ENCODE measurements around the gene SRSF3.
"Not testable (repeated sequence)": the region's sequence is repeated elsewhere in the genome, so short reads cannot be mapped to it uniquely, and the experiment has no call there.

The SRSF3 gene

DNA sequence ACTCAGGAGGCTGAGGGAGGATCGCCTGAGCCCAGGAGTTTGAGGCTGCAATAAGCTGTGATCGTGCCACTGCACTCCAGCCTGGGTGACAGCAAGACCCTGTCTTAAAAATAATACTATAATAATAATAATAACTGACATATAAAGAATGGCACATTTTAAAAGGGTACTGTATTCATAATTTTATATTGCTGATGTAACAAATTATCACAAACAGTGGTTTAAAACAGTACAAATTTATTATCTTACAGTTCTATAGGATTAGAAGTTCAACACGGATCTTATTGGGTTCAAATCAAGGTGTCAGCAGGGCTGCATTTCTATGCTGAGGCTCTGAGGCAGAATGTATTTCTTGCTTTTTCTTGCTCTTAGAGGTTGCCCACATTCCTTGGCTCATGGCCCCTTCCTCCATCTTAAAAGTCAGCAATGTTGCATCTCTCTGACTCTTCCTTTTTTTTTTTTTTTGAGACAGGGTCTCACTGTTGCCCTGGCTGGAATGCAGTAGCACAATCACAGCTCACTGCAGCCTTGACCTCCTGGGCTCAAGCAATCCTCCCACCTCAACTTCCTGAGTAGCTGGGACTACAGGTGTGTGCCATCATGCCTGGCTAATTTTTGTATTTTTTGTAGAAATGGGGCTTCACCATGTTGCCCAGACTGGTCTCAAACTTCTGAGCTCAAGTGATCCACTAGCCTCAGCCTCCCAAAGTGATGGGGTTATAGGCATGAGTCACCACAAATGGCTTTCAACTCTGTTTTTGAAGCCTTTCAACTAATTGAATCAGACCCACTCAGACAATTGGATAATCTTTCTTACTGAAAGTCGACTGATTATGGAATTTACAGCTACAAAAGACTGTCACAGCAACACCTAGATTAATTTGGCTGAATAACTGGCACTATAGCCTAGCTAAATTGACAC, 22.8 kb upstream of the SRSF3 start:
- no peaks in the 10 kb centered on the region for H3K36me3 ChIP-seq (replicated peaks)
- H3K4me3 ChIP-seq (ENCODE audit: low read depth, low read length) = no peak overlapping the region
- in situ Hi-C loops (cut with HindIII; ENCODE audit: low pct_ligation_motif_present, low sequenced_read_pairs) = no loop called here
- no peak overlapping the region for H3K27ac ChIP-seq
- no peak for DNase-seq
- TF ChIP-seq, protein P1, sequence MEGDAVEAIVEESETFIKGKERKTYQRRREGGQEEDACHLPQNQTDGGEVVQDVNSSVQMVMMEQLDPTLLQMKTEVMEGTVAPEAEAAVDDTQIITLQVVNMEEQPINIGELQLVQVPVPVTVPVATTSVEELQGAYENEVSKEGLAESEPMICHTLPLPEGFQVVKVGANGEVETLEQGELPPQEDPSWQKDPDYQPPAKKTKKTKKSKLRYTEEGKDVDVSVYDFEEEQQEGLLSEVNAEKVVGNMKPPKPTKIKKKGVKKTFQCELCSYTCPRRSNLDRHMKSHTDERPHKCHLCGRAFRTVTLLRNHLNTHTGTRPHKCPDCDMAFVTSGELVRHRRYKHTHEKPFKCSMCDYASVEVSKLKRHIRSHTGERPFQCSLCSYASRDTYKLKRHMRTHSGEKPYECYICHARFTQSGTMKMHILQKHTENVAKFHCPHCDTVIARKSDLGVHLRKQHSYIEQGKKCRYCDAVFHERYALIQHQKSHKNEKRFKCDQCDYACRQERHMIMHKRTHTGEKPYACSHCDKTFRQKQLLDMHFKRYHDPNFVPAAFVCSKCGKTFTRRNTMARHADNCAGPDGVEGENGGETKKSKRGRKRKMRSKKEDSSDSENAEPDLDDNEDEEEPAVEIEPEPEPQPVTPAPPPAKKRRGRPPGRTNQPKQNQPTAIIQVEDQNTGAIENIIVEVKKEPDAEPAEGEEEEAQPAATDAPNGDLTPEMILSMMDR (IDR thresholded peaks at IDR 0.05; ENCODE audit: low read depth, low read length, missing control alignments) = no peak
- H3K27me3 ChIP-seq (replicated peaks) = no peaks in the 10 kb centered on the region

DNA sequence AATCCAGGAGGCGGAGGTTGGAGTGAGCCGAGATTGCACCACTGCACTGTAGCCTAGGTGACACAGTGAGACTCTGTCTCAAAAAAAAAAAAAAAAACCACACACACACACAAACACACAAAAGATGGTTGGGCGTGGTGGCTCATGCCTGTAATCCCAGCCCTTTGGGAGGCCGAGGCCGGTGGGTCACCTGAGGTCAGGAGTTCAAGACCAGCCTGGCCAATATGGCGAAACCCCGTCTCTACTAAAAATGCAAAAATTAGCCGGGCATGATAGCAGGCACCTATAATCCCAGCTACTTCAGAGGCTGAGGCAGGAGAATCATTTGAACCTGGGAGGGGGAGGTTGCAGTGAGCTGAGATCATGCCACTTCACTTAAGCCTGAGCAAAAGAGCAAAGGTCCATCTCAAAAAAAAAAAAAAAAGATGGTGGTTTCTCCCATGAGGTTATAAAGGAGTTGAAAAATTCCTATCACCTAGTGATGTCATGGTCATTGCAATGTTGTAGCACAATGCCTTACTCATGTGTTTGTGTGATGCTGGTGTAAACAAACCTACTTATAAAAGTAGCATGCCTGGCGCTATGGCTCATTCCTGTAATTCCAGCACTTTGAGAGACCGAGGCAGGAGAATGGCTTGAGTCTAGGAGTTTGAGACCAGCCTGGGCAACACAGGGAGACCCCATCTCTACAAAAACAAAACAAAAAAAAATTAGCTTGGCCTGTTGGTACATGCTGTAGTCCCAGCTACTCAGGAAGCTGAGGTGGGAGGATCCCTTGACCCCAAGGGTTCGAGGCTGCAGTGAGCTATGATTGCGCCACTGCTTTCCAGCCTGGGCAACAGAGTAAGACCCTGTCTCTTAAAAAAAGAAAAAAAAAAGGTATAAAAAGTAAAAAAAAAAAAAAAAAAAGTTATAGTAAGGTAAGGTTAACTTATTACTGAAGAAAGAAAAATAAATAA, 21.5 kb upstream of the SRSF3 start:
- H3K27ac ChIP-seq; in situ Hi-C loops (cut with HindIII; ENCODE audit: low pct_ligation_motif_present, low sequenced_read_pairs); DNase-seq: not testable (repeated sequence)

DNA sequence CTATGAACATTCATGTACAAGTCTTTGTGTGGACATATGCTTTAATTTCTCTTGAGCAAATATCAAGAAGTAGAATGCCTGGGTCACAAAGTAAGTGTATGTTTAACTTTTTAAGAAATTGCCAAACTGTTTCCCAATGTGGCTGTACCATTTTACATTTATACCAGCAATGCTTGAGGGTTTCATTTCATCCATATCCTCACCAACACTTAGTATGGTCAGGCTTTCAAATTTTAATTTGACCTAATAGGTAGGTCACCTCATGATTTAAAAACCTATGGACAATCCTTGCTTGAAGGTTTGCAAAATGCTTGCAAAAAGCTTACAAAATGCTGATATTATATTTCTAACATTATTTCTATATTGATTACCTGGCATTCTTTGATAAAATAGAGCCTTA, 19.5 kb upstream of the SRSF3 start:
- Histone ChIP-seq H3K27me3 (replicated peaks) (no peaks in the 10 kb centered on the region), H3K36me3 (replicated peaks) (no peaks in the 10 kb centered on the region), H3K4me3 (ENCODE audit: low read depth, low read length) (no peak overlapping the region), H3K27ac (no peak overlapping the region)
- TF ChIP-seq, protein P1 (IDR thresholded peaks at IDR 0.05; ENCODE audit: low read depth, low read length, missing control alignments) = no peak
- in situ Hi-C loops (cut with HindIII; ENCODE audit: low pct_ligation_motif_present, low sequenced_read_pairs) = no loop called here
- DNase-seq = no peak

More for the DNA sequence above, 21.5 kb upstream of the SRSF3 start:
- not testable (repeated sequence) for H3K36me3 ChIP-seq (replicated peaks); H3K4me3 ChIP-seq (ENCODE audit: low read depth, low read length); H3K27me3 ChIP-seq (replicated peaks)

DNA sequence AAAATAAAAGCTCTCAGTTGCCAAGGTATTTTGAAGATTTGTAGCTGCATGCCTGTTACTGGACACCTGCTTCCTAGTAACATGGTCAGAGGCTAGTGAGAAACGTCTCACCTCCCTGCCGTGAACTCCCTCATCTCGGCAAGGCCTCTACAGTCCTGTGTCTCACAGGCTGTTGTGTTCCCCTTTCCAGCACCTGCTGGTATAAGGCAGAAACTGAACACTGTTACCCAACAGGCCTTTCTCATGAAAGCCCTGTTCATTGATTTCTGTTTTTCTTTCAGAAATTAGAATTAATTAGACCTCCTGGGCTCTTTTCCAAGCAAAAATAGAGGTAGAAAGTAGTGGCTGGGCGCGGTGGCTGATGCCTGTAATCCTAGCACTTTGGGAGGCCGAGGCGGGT, 17.6 kb upstream of the SRSF3 start:
- no peak for DNase-seq
- Histone ChIP-seq H3K36me3 (replicated peaks) (no peaks in the 10 kb centered on the region), H3K4me3 (ENCODE audit: low read depth, low read length) (no peak overlapping the region), H3K27ac (peak overlapping the region; percentile 14), H3K27me3 (replicated peaks) (no peaks in the 10 kb centered on the region)
- TF ChIP-seq, protein P1 (IDR thresholded peaks at IDR 0.05; ENCODE audit: low read depth, low read length, missing control alignments) = no peak
- in situ Hi-C loops (cut with HindIII; ENCODE audit: low pct_ligation_motif_present, low sequenced_read_pairs) = no loop called here

DNA sequence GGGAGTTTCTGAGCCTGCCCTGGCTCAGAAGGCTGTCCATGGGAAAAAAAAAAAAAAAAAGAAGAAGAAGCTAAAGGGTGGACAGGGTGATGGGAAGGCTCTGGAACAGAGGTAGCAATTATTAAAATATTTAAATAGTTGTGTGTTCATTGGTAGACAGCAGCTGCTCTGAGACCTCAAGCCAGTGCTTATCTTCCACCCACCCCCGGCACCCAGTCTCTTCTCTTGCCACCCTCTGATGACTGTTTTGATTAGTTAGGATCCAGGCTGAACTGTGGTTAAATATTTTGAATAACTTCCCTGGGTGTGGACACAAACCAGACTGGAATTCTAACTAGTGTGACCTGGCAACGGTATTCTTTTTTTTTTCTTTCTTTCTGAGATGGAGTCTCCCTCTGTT, 16.9 kb upstream of the SRSF3 start:
- no peaks in the 10 kb centered on the region for H3K27me3 ChIP-seq (replicated peaks)
- no peak overlapping the region for H3K4me3 ChIP-seq (ENCODE audit: low read depth, low read length)
- DNase-seq = peak; percentile 78
- no peaks in the 10 kb centered on the region for H3K36me3 ChIP-seq (replicated peaks)
- TF ChIP-seq, protein P1 (IDR thresholded peaks at IDR 0.05; ENCODE audit: low read depth, low read length, missing control alignments) = no peak
- in situ Hi-C loops (cut with HindIII; ENCODE audit: low pct_ligation_motif_present, low sequenced_read_pairs) = no loop called here
- peak overlapping the region; percentile 14 for H3K27ac ChIP-seq

DNA sequence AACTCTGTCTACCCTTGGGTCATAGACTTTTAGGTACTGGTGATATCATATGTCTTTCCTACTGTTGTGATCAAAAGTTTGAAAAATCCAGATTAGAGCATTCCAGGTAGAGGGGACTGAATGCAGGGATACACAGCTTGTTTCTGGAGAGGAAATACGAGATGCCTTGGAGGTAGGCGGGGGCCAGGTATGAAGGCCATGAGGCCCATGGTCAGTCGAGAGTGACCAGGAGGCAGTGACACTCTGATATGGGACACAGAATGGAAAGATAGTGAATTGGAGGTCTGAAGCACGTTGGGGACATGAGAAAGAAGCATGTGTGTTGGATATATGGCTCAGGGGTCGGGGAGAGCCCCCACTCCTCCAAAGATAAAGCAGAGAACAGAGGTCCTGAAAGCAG, 16.1 kb upstream of the SRSF3 start:
- in situ Hi-C loops (cut with HindIII; ENCODE audit: low pct_ligation_motif_present, low sequenced_read_pairs) = no loop called here
- H3K4me3 ChIP-seq (ENCODE audit: low read depth, low read length) = no peak overlapping the region
- H3K36me3 ChIP-seq (replicated peaks) = no peaks in the 10 kb centered on the region
- no peak for DNase-seq
- no peak overlapping the region for H3K27ac ChIP-seq
- H3K27me3 ChIP-seq (replicated peaks) = no peaks in the 10 kb centered on the region
- TF ChIP-seq, protein P1 (IDR thresholded peaks at IDR 0.05; ENCODE audit: low read depth, low read length, missing control alignments) = no peak

Measured in brain microvascular endothelial cell (primary cell).